ENCODE results near the gene DCXR. TPM values are rescaled to one million over a fixed set of nuclear protein-coding genes. Genes with fewer than 3 reads are reported as not detected.

The DCXR gene
- total and polyA plus RNA-seq, 2 of the 13 experiments (the other 11 are each of a cell fraction or from before 2014, with no cell fraction given) = 287 to 311 TPM

- TF ChIP-seq CEBPB (IDR thresholded peaks at IDR 0.05; ENCODE audit: borderline replicate concordance, low read depth, low read length) = no peak
- no peak; the same call in 1 of the 2 replicates for TF ChIP-seq ZZZ3 (CRISPR knock-in tag; IDR thresholded peaks at IDR 0.05; ENCODE audit: borderline replicate concordance)
- peak; percentile 33; the same call in 1 of the 2 replicates for TF ChIP-seq SIN3A (IDR thresholded peaks at IDR 0.05; ENCODE audit: borderline replicate concordance, low read depth, low read length)
- TF ChIP-seq ZNF704 (CRISPR knock-in tag; IDR thresholded peaks at IDR 0.05; ENCODE audit: borderline replicate concordance) = no peak
- TF ChIP-seq SRY (CRISPR knock-in tag; IDR thresholded peaks at IDR 0.05) = peak; percentile 91
- TF ChIP-seq PLSCR1 (CRISPR knock-in tag; IDR thresholded peaks at IDR 0.05; ENCODE audit: borderline replicate concordance) = peak; percentile 7; the same call in 1 of the 2 replicates
- no peak for TF ChIP-seq RFX1 (IDR thresholded peaks at IDR 0.05)
- TF ChIP-seq FLYWCH1 (CRISPR knock-in tag; IDR thresholded peaks at IDR 0.05) = 0 out of 2 replicates have a peak, but pooled peaks have one; percentile 4
- TF ChIP-seq ZFP37 (CRISPR knock-in tag; IDR thresholded peaks at IDR 0.05; ENCODE audit: borderline replicate concordance) = peak; percentile 73
- peak; percentile 80; the same call in 1 of the 2 replicates for TF ChIP-seq ZNF142 (CRISPR knock-in tag; IDR thresholded peaks at IDR 0.05)
- TF ChIP-seq CREB3 (CRISPR knock-in tag; IDR thresholded peaks at IDR 0.05) = peak; percentile 92
- no peak; the same call in 1 of the 2 replicates for TF ChIP-seq LBX2 (CRISPR knock-in tag; IDR thresholded peaks at IDR 0.05; ENCODE audit: borderline replicate concordance)
- TF ChIP-seq ZNF441 (CRISPR knock-in tag; IDR thresholded peaks at IDR 0.05; ENCODE audit: borderline replicate concordance) = peak; percentile 65; the same call in 1 of the 2 replicates
- TF ChIP-seq ZBTB49 (CRISPR knock-in tag; IDR thresholded peaks at IDR 0.05; ENCODE audit: borderline replicate concordance) = 0 out of 2 replicates have a peak, but pooled peaks have one; percentile 9
- peak; percentile 11; the same call in 1 of the 2 replicates for TF ChIP-seq ZNF75D (CRISPR knock-in tag; IDR thresholded peaks at IDR 0.05; ENCODE audit: borderline replicate concordance)
Measured at GRCh38 chr17:81991684-81992305, 45.7 kb downstream of the DCXR start (continued).
